HepG2 (cell line): ENCODE results near the gene RNF222.
A peak's percentile ranks its signal among the peaks of the same experiment; 100 is the strongest.

Experiments
- CTCF ChIP-seq: sonication (generic); formaldehyde crosslinking; IDR thresholded peaks from 2 replicates; pipeline ENCODE4 v1.5.0; 2020; ENCODE audit warnings: mild to moderate bottlenecking, missing genetic modification reagents, moderate library complexity
- EP300 ChIP-seq, 3 experiments: sonication (generic) in 1 of 3; formaldehyde crosslinking in 1 of 3; IDR thresholded peaks; 2 replicates each; pipeline versions ENCODE4 v1.5.1 to v1.6.1; 2011 to 2020; ENCODE audit warnings: low read depth in 2 of 3, low read length in 2 of 3, borderline replicate concordance in 1 of 3, improper control_type of control experiment in 1 of 3, mild to moderate bottlenecking in 1 of 3, missing genetic modification reagents in 1 of 3, moderate library complexity in 1 of 3
- NFYC ChIP-seq: IDR thresholded peaks from 2 replicates; pipeline ENCODE4 v1.6.1; 2016; ENCODE audit warnings: missing genetic modification reagents, missing compliant biosample characterization
- YY1 ChIP-seq: IDR thresholded peaks from 2 replicates; pipeline ENCODE4 v1.6.1; 2011; ENCODE audit warnings: low read length, low read depth, moderate library complexity, mild to moderate bottlenecking; ENCODE audit not compliant: insufficient read depth, insufficient replicate concordance
- ZBTB20 ChIP-seq: sonication (generic); formaldehyde crosslinking; IDR thresholded peaks from 2 replicates; pipeline ENCODE4 v1.8.1; 2023; ENCODE audit warnings: missing genetic modification reagents, low read depth, mild to moderate bottlenecking, borderline replicate concordance
- ZKSCAN1 ChIP-seq: fragments of 150-350 bp; IDR thresholded peaks from 2 replicates; pipeline ENCODE4 v1.6.1; 2014; ENCODE audit warnings: low read length
- ZNF205 ChIP-seq: IDR thresholded peaks from 2 replicates; pipeline ENCODE4 v1.6.1; 2018; ENCODE audit warnings: missing biosample characterization, missing genetic modification reagents
- ZNF746 ChIP-seq: sonication (generic); formaldehyde crosslinking; IDR thresholded peaks from 2 replicates; pipeline ENCODE4 v1.8.0; 2022; ENCODE audit warnings: mild to moderate bottlenecking, missing genetic modification reagents

DNA sequence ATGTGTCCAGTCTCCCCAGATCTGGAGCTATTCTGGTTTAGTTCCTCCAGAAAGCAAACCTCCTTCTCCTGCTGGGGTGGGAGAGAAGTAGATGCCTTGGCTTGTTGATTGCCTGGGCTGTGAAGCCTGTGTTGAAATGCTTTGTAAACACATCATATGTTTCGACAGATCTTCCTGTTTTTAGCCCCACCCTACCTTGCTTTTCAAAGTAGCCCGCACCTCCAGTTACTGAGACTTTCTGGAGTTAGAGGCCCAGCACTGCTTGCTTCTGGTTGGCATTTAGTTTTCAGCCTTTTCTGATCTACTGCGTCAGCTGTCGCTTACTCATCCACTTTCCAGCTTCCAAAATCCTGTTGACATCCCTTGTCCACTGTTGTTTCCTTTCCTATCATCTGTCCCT is 20.2 kb upstream of the RNF222 start:
- TF ChIP-seq CTCF (CRISPR knock-in tag) (no peak), ZKSCAN1 (no peak), EP300 (IDR thresholded peaks at IDR 0.05; ENCODE audit: low read depth in 2 of 2, low read length in 2 of 2) (peak in 1 of 2 experiments; percentile 72; a peak in 2 of 4 replicates), EP300 (CRISPR knock-in tag; IDR thresholded peaks at IDR 0.05; ENCODE audit: borderline replicate concordance) (peak; percentile 18; the same call in 1 of the 2 replicates), ZNF746 (CRISPR knock-in tag) (no peak), ZBTB20 (CRISPR knock-in tag) (no peak), YY1 (no peak), ZNF205 (CRISPR knock-in tag) (no peak), NFYC (CRISPR knock-in tag) (no peak)
